ENCODE results near the gene MCAM. TPM values are rescaled to one million over a fixed set of nuclear protein-coding genes. Genes with fewer than 3 reads are reported as not detected.
A peak's percentile ranks its signal among the peaks of the same experiment; 100 is the strongest.

Gene MCAM
- total RNA-seq, 3 donors from 2014 or later (not counting 1 experiment from before 2014, with no cell fraction given), result 0.11 to 2.0 (median 0.19) TPM

- TF ChIP-seq CTCF (IDR thresholded peaks at IDR 0.05), result no peak
- no peak overlapping the region for H3K27ac ChIP-seq (ENCODE audit: low read length)
- H3K4me3 ChIP-seq (ENCODE audit: low read length), result no peak overlapping the region
- 55% methylated on average over 17 of the region's 17 CpGs for WGBS (ENCODE audit: insufficient coverage)
- ATAC-seq, result no peak
- peaks cover 38% of the 10 kb centered on the region for H3K4me1 ChIP-seq (ENCODE audit: control insufficient read depth, insufficient read depth, low read length)
- DNase-seq, result no peak
- H3K27me3 ChIP-seq (ENCODE audit: control insufficient read depth, insufficient read depth, low read length), result peaks cover 24% of the 10 kb centered on the region
- H3K36me3 Mint-ChIP-seq, result no peaks in the 10 kb centered on the region
- H3K4me1 Mint-ChIP-seq, result peaks cover 0 to 39% of the 10 kb centered on the region in 2 donors
- peak overlapping the region; percentile 84 for H3K4me3 Mint-ChIP-seq
- H3K27ac Mint-ChIP-seq, result peak overlapping the region in 1 of 2 donors; percentile 35
- intact Hi-C loops (cut with micrococcal nuclease), result loop anchor here (5.0 kb wide), 1 partner anchor 113 kb away; the partner anchor contains the start of gene CBL
- H3K27me3 Mint-ChIP-seq (ENCODE audit: low read depth in 2 of 2), result peaks cover 27 to 30% of the 10 kb centered on the region in 2 donors
- H3K36me3 ChIP-seq (ENCODE audit: control insufficient read depth, insufficient read depth, low read length), result no peaks in the 10 kb centered on the region
- H3K9me3 ChIP-seq (ENCODE audit: control insufficient read depth, insufficient read depth, low read length), result no peaks in the 10 kb centered on the region
- H3K9me3 Mint-ChIP-seq, result no peaks in the 10 kb centered on the region
Observed at GRCh38 chr11:119320240-119320775, 3.4 kb upstream of the MCAM start.

- no peak for ATAC-seq
- Mint-ChIP-seq H3K27me3 (ENCODE audit: low read depth in 2 of 2) (peaks cover 27 to 31% of the 10 kb centered on the region in 2 donors), H3K27ac (peak overlapping the region in 1 of 2 donors; percentile 35), H3K4me3 (peak overlapping the region; percentile 84), H3K4me1 (peaks cover 0 to 43% of the 10 kb centered on the region in 2 donors), H3K36me3 (no peaks in the 10 kb centered on the region), H3K9me3 (no peaks in the 10 kb centered on the region)
- Histone ChIP-seq H3K27ac (ENCODE audit: low read length) (peak overlapping the region; percentile 42), H3K27me3 (ENCODE audit: control insufficient read depth, insufficient read depth, low read length) (peaks cover 29% of the 10 kb centered on the region), H3K9me3 (ENCODE audit: control insufficient read depth, insufficient read depth, low read length) (no peaks in the 10 kb centered on the region), H3K36me3 (ENCODE audit: control insufficient read depth, insufficient read depth, low read length) (no peaks in the 10 kb centered on the region), H3K4me3 (ENCODE audit: low read length) (no peak overlapping the region), H3K4me1 (ENCODE audit: control insufficient read depth, insufficient read depth, low read length) (peaks cover 44% of the 10 kb centered on the region)
- no peak for TF ChIP-seq CTCF (IDR thresholded peaks at IDR 0.05)
- DNase-seq, result no peak
- intact Hi-C loops (cut with micrococcal nuclease), result loop anchor here (5.0 kb wide), 1 partner anchor 112 kb away; the partner anchor contains the start of gene CBL
- 70% methylated on average over 11 of the region's 11 CpGs for WGBS (ENCODE audit: insufficient coverage)
Observed at GRCh38 chr11:119319700-119320239, 2.8 kb upstream of the MCAM start.

- DNase-seq (no peak), ATAC-seq (no peak)
- H3K36me3 ChIP-seq (ENCODE audit: control insufficient read depth, insufficient read depth, low read length), result no peaks in the 10 kb centered on the region
- H3K4me3 Mint-ChIP-seq, result peak overlapping the region; percentile 84
- peak overlapping the region in 1 of 2 donors; percentile 35 for H3K27ac Mint-ChIP-seq
- 83% methylated on average over 8 of the region's 8 CpGs for WGBS (ENCODE audit: insufficient coverage)
- H3K27ac ChIP-seq (ENCODE audit: low read length), result peak overlapping the region; percentile 42
- H3K4me1 Mint-ChIP-seq, result peaks cover 0 to 43% of the 10 kb centered on the region in 2 donors
- no peaks in the 10 kb centered on the region for H3K9me3 Mint-ChIP-seq
- H3K27me3 ChIP-seq (ENCODE audit: control insufficient read depth, insufficient read depth, low read length), result peaks cover 31% of the 10 kb centered on the region
- no peak overlapping the region for H3K4me3 ChIP-seq (ENCODE audit: low read length)
- intact Hi-C loops (cut with micrococcal nuclease), result no loop called here
- H3K4me1 ChIP-seq (ENCODE audit: control insufficient read depth, insufficient read depth, low read length), result peaks cover 44% of the 10 kb centered on the region
- TF ChIP-seq CTCF (IDR thresholded peaks at IDR 0.05), result no peak
- no peaks in the 10 kb centered on the region for H3K9me3 ChIP-seq (ENCODE audit: control insufficient read depth, insufficient read depth, low read length)
- no peaks in the 10 kb centered on the region for H3K36me3 Mint-ChIP-seq
- H3K27me3 Mint-ChIP-seq (ENCODE audit: low read depth in 2 of 2), result peaks cover 27 to 31% of the 10 kb centered on the region in 2 donors
Observed at GRCh38 chr11:119319136-119319699, 2.3 kb upstream of the MCAM start.

Measured in natural killer cell (primary cell).